Activated CD8-positive, alpha-beta memory T cell treated with anti-CD3 and anti-CD28 coated beads, Interleukin-2, amount 10 ng/mL, durations not matched to agents 7 days and 5 days (primary cell): ENCODE results near the gene CHD5. TPM values are rescaled to one million over a fixed set of nuclear protein-coding genes. Genes with fewer than 3 reads are reported as not detected.

Experiments used
- ATAC-seq: fragments of 150-1000 bp; cut with Tn5 transposase; one replicate; pipeline ENCODE4 v1.10.0; 2021; ENCODE audit warnings: moderate library complexity
- CTCF ChIA-PET: fragments of 350-600 bp; sonication (Branson Sonifier 250); formaldehyde crosslinking; loops from one replicate; lab custom pipeline; 2021; ENCODE audit warnings: antibody characterized with exemption; lab: Charles Lee
- DNase-seq: peaks from one replicate; pipeline ENCODE4 v3.0.0-alpha.2; 2020
- H3K27ac Mint-ChIP-seq: one replicate; pipeline ENCODE4 v1.8.0; 2021; ENCODE audit warnings: mild to moderate bottlenecking, mixed read lengths
- H3K27me3 Mint-ChIP-seq: one replicate; pipeline ENCODE4 v1.8.0; 2021; ENCODE audit warnings: mixed read lengths
- H3K36me3 Mint-ChIP-seq: one replicate; pipeline ENCODE4 v1.8.0; 2021; ENCODE audit warnings: mild to moderate bottlenecking, mixed read lengths
- H3K4me1 Mint-ChIP-seq: one replicate; pipeline ENCODE4 v1.8.0; 2021; ENCODE audit warnings: mixed read lengths
- H3K4me3 Mint-ChIP-seq: one replicate; pipeline ENCODE4 v1.8.0; 2021; ENCODE audit warnings: mild to moderate bottlenecking, moderate library complexity, mixed read lengths
- H3K9me3 Mint-ChIP-seq: one replicate; pipeline ENCODE4 v1.8.0; 2022; ENCODE audit warnings: low read depth, mixed read lengths
- total RNA-seq, 2 experiments: library from RNA; stranded (reverse); gene quantifications; one replicate each; pipeline ENCODE4 v1.2.3, GENCODE V29; 2021

CHD5 gene
- total RNA-seq, 2 experiments from 2014 or later, result 0.47 to 1.1 TPM

GRCh38 chr1:6125366-6125765 is 54.8 kb downstream of the CHD5 start:
- H3K36me3 Mint-ChIP-seq, result no peaks in the 10 kb centered on the region
- no peaks in the 10 kb centered on the region for H3K9me3 Mint-ChIP-seq
- DNase-seq, result no peak
- H3K27me3 Mint-ChIP-seq, result peaks cover 2% of the 10 kb centered on the region
- H3K4me3 Mint-ChIP-seq, result no peak overlapping the region
- ATAC-seq, result no peak
- CTCF ChIA-PET, result no interaction called here
- peaks cover 2% of the 10 kb centered on the region for H3K4me1 Mint-ChIP-seq
- H3K27ac Mint-ChIP-seq, result no peak overlapping the region

GRCh38 chr1:6124746-6125365 is 55.3 kb downstream of the CHD5 start:
- peaks cover 2% of the 10 kb centered on the region for H3K4me1 Mint-ChIP-seq
- H3K4me3 Mint-ChIP-seq, result no peak overlapping the region
- peaks cover 2% of the 10 kb centered on the region for H3K27me3 Mint-ChIP-seq
- H3K9me3 Mint-ChIP-seq, result no peaks in the 10 kb centered on the region
- CTCF ChIA-PET, result no interaction called here
- ATAC-seq (no peak), DNase-seq (no peak)
- H3K36me3 Mint-ChIP-seq, result no peaks in the 10 kb centered on the region
- no peak overlapping the region for H3K27ac Mint-ChIP-seq

GRCh38 chr1:6124341-6124740 is 55.8 kb downstream of the CHD5 start:
- no peak for DNase-seq
- no peaks in the 10 kb centered on the region for H3K36me3 Mint-ChIP-seq
- H3K27me3 Mint-ChIP-seq, result peaks cover 2% of the 10 kb centered on the region
- no peak overlapping the region for H3K27ac Mint-ChIP-seq
- CTCF ChIA-PET, result no interaction called here
- ATAC-seq, result no peak
- H3K4me1 Mint-ChIP-seq, result peaks cover 2% of the 10 kb centered on the region
- no peak overlapping the region for H3K4me3 Mint-ChIP-seq
- no peaks in the 10 kb centered on the region for H3K9me3 Mint-ChIP-seq

GRCh38 chr1:6123816-6124215 is 56.3 kb downstream of the CHD5 start:
- no peaks in the 10 kb centered on the region for H3K36me3 Mint-ChIP-seq
- CTCF ChIA-PET, result no interaction called here
- DNase-seq (no peak), ATAC-seq (no peak)
- peaks cover 2% of the 10 kb centered on the region for H3K4me1 Mint-ChIP-seq
- H3K27ac Mint-ChIP-seq, result no peak overlapping the region
- no peaks in the 10 kb centered on the region for H3K9me3 Mint-ChIP-seq
- peaks cover 2% of the 10 kb centered on the region for H3K27me3 Mint-ChIP-seq
- no peak overlapping the region for H3K4me3 Mint-ChIP-seq

GRCh38 chr1:6123083-6123482 is 57.0 kb downstream of the CHD5 start:
- CTCF ChIA-PET, result no interaction called here
- H3K4me1 Mint-ChIP-seq, result peaks cover 2% of the 10 kb centered on the region
- H3K36me3 Mint-ChIP-seq, result no peaks in the 10 kb centered on the region
- DNase-seq, result no peak
- no peak for ATAC-seq
- H3K27me3 Mint-ChIP-seq, result peaks cover 2% of the 10 kb centered on the region
- no peak overlapping the region for H3K4me3 Mint-ChIP-seq
- no peaks in the 10 kb centered on the region for H3K9me3 Mint-ChIP-seq
- H3K27ac Mint-ChIP-seq, result no peak overlapping the region

GRCh38 chr1:6121651-6122370 is 58.3 kb downstream of the CHD5 start:
- Mint-ChIP-seq H3K4me1 (peaks cover 1% of the 10 kb centered on the region), H3K27ac (no peak overlapping the region), H3K4me3 (no peak overlapping the region), H3K27me3 (peaks cover 2% of the 10 kb centered on the region), H3K36me3 (no peaks in the 10 kb centered on the region), H3K9me3 (no peaks in the 10 kb centered on the region)
- ATAC-seq (no peak), DNase-seq (no peak)
- CTCF ChIA-PET, result no interaction called here

- H3K36me3 Mint-ChIP-seq, result no peaks in the 10 kb centered on the region
- no peak for DNase-seq
- peaks cover 8% of the 10 kb centered on the region for H3K4me1 Mint-ChIP-seq
- H3K4me3 Mint-ChIP-seq, result no peak overlapping the region
- ATAC-seq, result no peak
- H3K9me3 Mint-ChIP-seq, result no peaks in the 10 kb centered on the region
- no peak overlapping the region for H3K27ac Mint-ChIP-seq
- CTCF ChIA-PET, result no interaction called here
- peaks cover 8% of the 10 kb centered on the region for H3K27me3 Mint-ChIP-seq
Measured at GRCh38 chr1:6121021-6121421, 59.1 kb downstream of the CHD5 start.

GRCh38 chr1:6118415-6118814 is 61.7 kb downstream of the CHD5 start:
- no peaks in the 10 kb centered on the region for H3K9me3 Mint-ChIP-seq
- CTCF ChIA-PET, result no interaction called here
- peaks cover 8% of the 10 kb centered on the region for H3K27me3 Mint-ChIP-seq
- H3K36me3 Mint-ChIP-seq, result no peaks in the 10 kb centered on the region
- ATAC-seq (no peak), DNase-seq (no peak)
- no peak overlapping the region for H3K4me3 Mint-ChIP-seq
- H3K27ac Mint-ChIP-seq, result no peak overlapping the region
- peaks cover 8% of the 10 kb centered on the region for H3K4me1 Mint-ChIP-seq

- no peak overlapping the region for H3K27ac Mint-ChIP-seq
- no peak overlapping the region for H3K4me3 Mint-ChIP-seq
- ATAC-seq (no peak), DNase-seq (no peak)
- peaks cover 8% of the 10 kb centered on the region for H3K27me3 Mint-ChIP-seq
- peaks cover 8% of the 10 kb centered on the region for H3K4me1 Mint-ChIP-seq
- no peaks in the 10 kb centered on the region for H3K36me3 Mint-ChIP-seq
- no peaks in the 10 kb centered on the region for H3K9me3 Mint-ChIP-seq
- CTCF ChIA-PET, result no interaction called here
Measured at GRCh38 chr1:6117624-6118023, 62.5 kb downstream of the CHD5 start.

- H3K9me3 Mint-ChIP-seq, result no peaks in the 10 kb centered on the region
- no peak for ATAC-seq
- H3K27ac Mint-ChIP-seq, result no peak overlapping the region
- peaks cover 6% of the 10 kb centered on the region for H3K27me3 Mint-ChIP-seq
- H3K4me1 Mint-ChIP-seq, result peaks cover 8% of the 10 kb centered on the region
- CTCF ChIA-PET, result interaction anchor here (1.5 to 1.9 kb wide), 2 partner anchors 128 to 129 kb away, joined by 4 to 5 read pairs; no protein-coding TSS in a partner anchor
- DNase-seq, result no peak
- H3K4me3 Mint-ChIP-seq, result no peak overlapping the region
- no peaks in the 10 kb centered on the region for H3K36me3 Mint-ChIP-seq
Measured at GRCh38 chr1:6117064-6117463, 63.1 kb downstream of the CHD5 start.

- H3K4me1 Mint-ChIP-seq, result peaks cover 8% of the 10 kb centered on the region
- H3K27ac Mint-ChIP-seq, result no peak overlapping the region
- no peaks in the 10 kb centered on the region for H3K9me3 Mint-ChIP-seq
- no peak for DNase-seq
- H3K36me3 Mint-ChIP-seq, result no peaks in the 10 kb centered on the region
- no peak for ATAC-seq
- peaks cover 6% of the 10 kb centered on the region for H3K27me3 Mint-ChIP-seq
- no peak overlapping the region for H3K4me3 Mint-ChIP-seq
- CTCF ChIA-PET, result interaction anchor here (0.8 to 1.9 kb wide), 3 partner anchors 89 to 130 kb away, joined by 3 to 5 read pairs (median 4); no protein-coding TSS in a partner anchor
Measured at GRCh38 chr1:6116137-6116536, 64.0 kb downstream of the CHD5 start.

GRCh38 chr1:6113745-6114144 is 66.4 kb downstream of the CHD5 start:
- CTCF ChIA-PET, result no interaction called here
- Mint-ChIP-seq H3K27me3 (peaks cover 6% of the 10 kb centered on the region), H3K4me1 (peaks cover 8% of the 10 kb centered on the region), H3K9me3 (no peaks in the 10 kb centered on the region), H3K27ac (no peak overlapping the region), H3K36me3 (no peaks in the 10 kb centered on the region), H3K4me3 (no peak overlapping the region)
- DNase-seq (no peak), ATAC-seq (no peak)

GRCh38 chr1:6113116-6113515 is 67.0 kb downstream of the CHD5 start:
- Mint-ChIP-seq H3K36me3 (no peaks in the 10 kb centered on the region), H3K4me1 (peaks cover 8% of the 10 kb centered on the region), H3K27ac (no peak overlapping the region), H3K27me3 (peaks cover 6% of the 10 kb centered on the region), H3K4me3 (no peak overlapping the region), H3K9me3 (no peaks in the 10 kb centered on the region)
- CTCF ChIA-PET, result interaction anchor here (1.0 kb wide), 1 partner anchor 133 kb away, joined by 3 read pairs; no protein-coding TSS in a partner anchor
- ATAC-seq (no peak), DNase-seq (no peak)

- ATAC-seq (no peak), DNase-seq (no peak)
- Mint-ChIP-seq H3K4me1 (peaks cover 8% of the 10 kb centered on the region), H3K36me3 (no peaks in the 10 kb centered on the region), H3K9me3 (no peaks in the 10 kb centered on the region), H3K27me3 (peaks cover 6% of the 10 kb centered on the region), H3K27ac (no peak overlapping the region), H3K4me3 (no peak overlapping the region)
- CTCF ChIA-PET, result interaction anchor here (1.0 kb wide), 1 partner anchor 133 kb away, joined by 3 read pairs; no protein-coding TSS in a partner anchor
Measured at GRCh38 chr1:6112690-6113005, 67.5 kb downstream of the CHD5 start.
